ENCODE data around the gene OPRM1. TPM values are rescaled to one million over a fixed set of nuclear protein-coding genes. Genes with fewer than 3 reads are reported as not detected.

OPRM1 gene
- total RNA-seq, 2 donors from 2014 or later, result not detected

DNA sequence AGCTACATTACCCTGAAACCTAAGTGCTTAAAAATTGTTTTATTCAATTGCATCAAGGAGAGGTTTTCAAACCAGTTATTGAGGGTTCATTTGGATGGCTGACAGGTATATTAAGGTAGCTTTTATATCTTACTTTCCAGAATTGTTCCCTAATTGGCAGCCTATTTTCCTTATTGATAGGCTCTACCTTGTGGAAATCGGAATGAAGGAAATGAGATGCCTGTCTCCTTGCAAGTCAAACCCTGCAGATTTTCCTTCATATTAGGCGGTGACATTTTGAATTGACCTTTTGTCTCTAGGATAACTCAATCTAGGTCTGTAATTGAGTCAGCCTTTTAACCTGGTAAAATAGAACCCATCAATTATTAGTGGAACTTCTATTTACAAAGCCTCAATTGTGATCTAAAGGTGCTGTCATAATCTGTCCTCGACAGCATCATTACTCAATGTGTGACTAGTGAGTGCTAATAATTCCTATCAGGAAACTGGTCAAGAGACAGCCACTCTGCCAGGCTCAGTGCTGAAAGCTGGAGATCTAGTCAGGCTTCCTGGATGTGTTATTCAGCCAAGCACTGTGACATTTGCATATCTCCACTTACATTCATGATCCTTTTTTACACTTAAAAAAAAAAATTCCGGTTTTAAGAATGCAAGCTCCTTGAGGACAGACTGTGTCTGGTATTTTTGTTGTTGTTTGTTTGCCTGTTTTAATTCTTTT, 20.1 kb downstream of the OPRM1 start:
- no peaks in the 10 kb centered on the region for H3K27me3 ChIP-seq (replicated peaks; ENCODE audit: insufficient read depth)
- H3K4me3 ChIP-seq, result no peak overlapping the region
- no peak for DNase-seq (ENCODE audit: low spot score)
- ATAC-seq (ENCODE audit: insufficient number of reproducible peaks, low FRiP score, low read depth), result no peak
- peaks cover 0 to 7% of the 10 kb centered on the region in 2 donors for H3K4me1 ChIP-seq (ENCODE audit: control insufficient read depth in 1 of 2, low read depth in 2 of 2)
- H3K27ac ChIP-seq, result no peak overlapping the region
- no peaks in the 10 kb centered on the region for H3K36me3 ChIP-seq
- TF ChIP-seq, protein P1, sequence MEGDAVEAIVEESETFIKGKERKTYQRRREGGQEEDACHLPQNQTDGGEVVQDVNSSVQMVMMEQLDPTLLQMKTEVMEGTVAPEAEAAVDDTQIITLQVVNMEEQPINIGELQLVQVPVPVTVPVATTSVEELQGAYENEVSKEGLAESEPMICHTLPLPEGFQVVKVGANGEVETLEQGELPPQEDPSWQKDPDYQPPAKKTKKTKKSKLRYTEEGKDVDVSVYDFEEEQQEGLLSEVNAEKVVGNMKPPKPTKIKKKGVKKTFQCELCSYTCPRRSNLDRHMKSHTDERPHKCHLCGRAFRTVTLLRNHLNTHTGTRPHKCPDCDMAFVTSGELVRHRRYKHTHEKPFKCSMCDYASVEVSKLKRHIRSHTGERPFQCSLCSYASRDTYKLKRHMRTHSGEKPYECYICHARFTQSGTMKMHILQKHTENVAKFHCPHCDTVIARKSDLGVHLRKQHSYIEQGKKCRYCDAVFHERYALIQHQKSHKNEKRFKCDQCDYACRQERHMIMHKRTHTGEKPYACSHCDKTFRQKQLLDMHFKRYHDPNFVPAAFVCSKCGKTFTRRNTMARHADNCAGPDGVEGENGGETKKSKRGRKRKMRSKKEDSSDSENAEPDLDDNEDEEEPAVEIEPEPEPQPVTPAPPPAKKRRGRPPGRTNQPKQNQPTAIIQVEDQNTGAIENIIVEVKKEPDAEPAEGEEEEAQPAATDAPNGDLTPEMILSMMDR (IDR thresholded peaks at IDR 0.05), result no peak
- no peaks in the 10 kb centered on the region for H3K9me3 ChIP-seq

DNA sequence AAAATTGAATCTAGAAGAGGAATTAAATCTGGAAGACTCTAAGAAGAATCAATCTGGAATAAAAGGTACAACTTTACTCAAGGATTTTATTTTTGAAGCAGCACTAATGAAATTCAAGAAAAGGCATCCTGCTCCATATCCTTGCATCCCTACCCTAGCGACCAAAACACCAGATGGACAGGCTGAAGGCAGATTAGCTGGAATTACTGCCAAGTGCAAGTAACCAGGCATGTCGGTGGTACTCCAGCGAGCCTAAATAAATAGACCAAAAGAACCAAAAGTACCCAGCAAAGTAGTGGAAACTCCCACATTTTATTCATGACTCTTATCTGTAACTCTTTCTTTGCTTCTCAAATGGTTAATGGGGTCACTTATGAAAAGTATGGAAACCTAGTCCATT, 21.0 kb downstream of the OPRM1 start:
- no peak overlapping the region for H3K27ac ChIP-seq
- no peak overlapping the region for H3K4me3 ChIP-seq
- H3K36me3 ChIP-seq, result no peaks in the 10 kb centered on the region
- H3K9me3 ChIP-seq, result no peaks in the 10 kb centered on the region
- DNase-seq (ENCODE audit: low spot score), result no peak
- peaks cover 0 to 7% of the 10 kb centered on the region in 2 donors for H3K4me1 ChIP-seq (ENCODE audit: control insufficient read depth in 1 of 2, low read depth in 2 of 2)
- TF ChIP-seq, protein P1 (IDR thresholded peaks at IDR 0.05), result no peak
- no peak for ATAC-seq (ENCODE audit: insufficient number of reproducible peaks, low FRiP score, low read depth)
- no peaks in the 10 kb centered on the region for H3K27me3 ChIP-seq (replicated peaks; ENCODE audit: insufficient read depth)

DNA sequence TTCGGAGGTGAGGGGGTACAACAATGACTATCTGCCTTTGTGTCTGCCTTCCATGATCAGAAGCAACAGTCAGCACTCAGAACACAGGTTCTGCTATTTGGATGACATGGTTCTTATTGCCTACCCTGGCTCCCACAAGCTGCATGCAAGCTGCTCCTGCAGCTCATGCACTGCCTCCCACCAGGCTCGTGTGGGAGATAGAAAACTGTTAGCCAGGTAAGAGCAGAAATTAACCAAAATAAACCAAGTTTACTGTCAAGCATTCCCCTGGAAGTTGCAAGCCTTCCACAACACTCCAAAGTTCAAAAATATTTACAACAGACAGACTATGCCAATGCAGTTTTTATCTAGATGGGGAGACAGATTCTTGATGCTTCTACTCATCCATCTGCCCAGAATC, 31.0 kb downstream of the OPRM1 start:
- H3K27me3 ChIP-seq (replicated peaks; ENCODE audit: insufficient read depth), result no peaks in the 10 kb centered on the region
- H3K36me3 ChIP-seq, result no peaks in the 10 kb centered on the region
- ATAC-seq (ENCODE audit: insufficient number of reproducible peaks, low FRiP score, low read depth) (no peak), DNase-seq (ENCODE audit: low spot score) (no peak)
- H3K4me1 ChIP-seq (ENCODE audit: control insufficient read depth in 1 of 2, low read depth in 2 of 2), result no peaks in the 10 kb centered on the region
- H3K4me3 ChIP-seq, result no peak overlapping the region
- no peaks in the 10 kb centered on the region for H3K9me3 ChIP-seq
- no peak overlapping the region for H3K27ac ChIP-seq
- TF ChIP-seq, protein P1 (IDR thresholded peaks at IDR 0.05), result no peak

DNA sequence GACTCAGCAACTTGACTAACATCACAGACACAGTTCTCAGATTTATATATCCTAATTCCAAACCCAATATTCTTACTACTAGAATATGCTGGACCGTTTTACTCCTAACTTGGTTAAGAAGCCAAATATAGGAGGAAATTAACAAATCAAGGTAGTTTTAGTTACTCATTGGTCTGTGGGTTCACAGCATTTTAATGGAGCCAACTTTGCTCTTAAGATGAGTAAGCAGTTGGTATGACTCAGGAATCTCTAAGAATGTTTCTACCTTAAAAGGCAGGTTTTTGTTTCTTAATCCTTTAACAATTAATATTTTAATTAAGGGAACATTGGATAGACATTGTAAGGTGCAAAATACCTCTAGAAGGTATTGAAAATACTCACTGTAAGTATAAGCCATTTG, 31.6 kb downstream of the OPRM1 start:
- Histone ChIP-seq H3K4me3 (no peak overlapping the region), H3K9me3 (no peaks in the 10 kb centered on the region), H3K4me1 (ENCODE audit: control insufficient read depth in 1 of 2, low read depth in 2 of 2) (no peaks in the 10 kb centered on the region), H3K36me3 (no peaks in the 10 kb centered on the region), H3K27me3 (replicated peaks; ENCODE audit: insufficient read depth) (no peaks in the 10 kb centered on the region), H3K27ac (no peak overlapping the region)
- TF ChIP-seq, protein P1 (IDR thresholded peaks at IDR 0.05), result no peak
- DNase-seq (ENCODE audit: low spot score) (no peak), ATAC-seq (ENCODE audit: insufficient number of reproducible peaks, low FRiP score, low read depth) (no peak)

DNA sequence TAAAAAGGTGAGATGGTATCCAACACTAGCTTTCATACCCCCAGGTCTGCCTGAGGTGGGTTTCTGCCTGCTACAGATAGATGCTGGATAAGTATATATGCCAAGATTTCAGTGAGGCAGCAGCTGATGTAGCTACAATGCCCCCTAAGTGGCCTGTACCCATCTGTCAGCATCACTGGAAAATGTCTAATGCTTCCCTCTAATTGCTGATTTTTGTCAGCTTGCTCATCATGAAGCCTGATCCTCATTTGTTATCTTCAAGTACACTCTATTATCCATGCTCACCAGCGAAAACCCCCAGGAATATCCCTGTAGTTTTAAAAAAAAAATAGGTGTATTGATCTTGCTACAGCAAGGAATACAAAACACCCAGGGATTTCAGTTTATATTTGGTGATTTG, 32.2 kb downstream of the OPRM1 start:
- no peak for DNase-seq (ENCODE audit: low spot score)
- no peaks in the 10 kb centered on the region for H3K4me1 ChIP-seq (ENCODE audit: control insufficient read depth in 1 of 2, low read depth in 2 of 2)
- no peak overlapping the region for H3K27ac ChIP-seq
- H3K4me3 ChIP-seq, result no peak overlapping the region
- no peaks in the 10 kb centered on the region for H3K27me3 ChIP-seq (replicated peaks; ENCODE audit: insufficient read depth)
- H3K36me3 ChIP-seq, result no peaks in the 10 kb centered on the region
- no peak for ATAC-seq (ENCODE audit: insufficient number of reproducible peaks, low FRiP score, low read depth)
- H3K9me3 ChIP-seq, result no peaks in the 10 kb centered on the region
- TF ChIP-seq, protein P1 (IDR thresholded peaks at IDR 0.05), result no peak

All from thoracic aorta (tissue), 2 donors.